SU-DHL-6 (cell line): Measurements from ENCODE around the gene DSEL.

ENCODE experiments used
- EZH2phosphoT487 ChIP-seq: fragments of 200-600 bp; sonication (generic), shearing (Covaris generic); conservative IDR thresholded peaks from 2 replicates; pipeline ENCODE4 v1.6.1; 2018; ENCODE audit warnings: mild to moderate bottlenecking, antibody characterized with exemption, low read length, moderate library complexity, mixed read lengths
- TF ChIP-seq, protein P1 (sequence below): fragments of 200-600 bp; sonication (generic); IDR thresholded peaks from one replicate; pipeline ENCODE4 v1.5.1; 2017; ENCODE audit warnings: antibody characterized with exemption, mild to moderate bottlenecking, low read length, moderate library complexity; ENCODE audit not compliant: insufficient read depth, poor library complexity, severe bottlenecking

GRCh38 chr18:67511840-67512239 lies 4.7 kb downstream of the DSEL start:
- TF ChIP-seq, protein P1, sequence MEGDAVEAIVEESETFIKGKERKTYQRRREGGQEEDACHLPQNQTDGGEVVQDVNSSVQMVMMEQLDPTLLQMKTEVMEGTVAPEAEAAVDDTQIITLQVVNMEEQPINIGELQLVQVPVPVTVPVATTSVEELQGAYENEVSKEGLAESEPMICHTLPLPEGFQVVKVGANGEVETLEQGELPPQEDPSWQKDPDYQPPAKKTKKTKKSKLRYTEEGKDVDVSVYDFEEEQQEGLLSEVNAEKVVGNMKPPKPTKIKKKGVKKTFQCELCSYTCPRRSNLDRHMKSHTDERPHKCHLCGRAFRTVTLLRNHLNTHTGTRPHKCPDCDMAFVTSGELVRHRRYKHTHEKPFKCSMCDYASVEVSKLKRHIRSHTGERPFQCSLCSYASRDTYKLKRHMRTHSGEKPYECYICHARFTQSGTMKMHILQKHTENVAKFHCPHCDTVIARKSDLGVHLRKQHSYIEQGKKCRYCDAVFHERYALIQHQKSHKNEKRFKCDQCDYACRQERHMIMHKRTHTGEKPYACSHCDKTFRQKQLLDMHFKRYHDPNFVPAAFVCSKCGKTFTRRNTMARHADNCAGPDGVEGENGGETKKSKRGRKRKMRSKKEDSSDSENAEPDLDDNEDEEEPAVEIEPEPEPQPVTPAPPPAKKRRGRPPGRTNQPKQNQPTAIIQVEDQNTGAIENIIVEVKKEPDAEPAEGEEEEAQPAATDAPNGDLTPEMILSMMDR = no peak
- TF ChIP-seq EZH2phosphoT487 = no peak
